Activated CD4-positive, alpha-beta memory T cell treated with anti-CD3 and anti-CD28 coated beads for 36 hours (primary cell): ENCODE measurements around the gene RRP15. TPM values are rescaled to one million over a fixed set of nuclear protein-coding genes. Genes with fewer than 3 reads are reported as not detected.
"Not testable (repeated sequence)": the region's sequence is repeated elsewhere in the genome, so short reads cannot be mapped to it uniquely, and the experiment has no call there.

Source experiments
- CTCF ChIA-PET: fragments of 350-600 bp; sonication (Branson Sonifier 250); formaldehyde crosslinking; loops from one replicate; lab custom pipeline; 2021; ENCODE audit warnings: antibody characterized with exemption, inconsistent platforms; lab: Charles Lee
- POLR2A ChIA-PET: fragments of 350-600 bp; sonication (Branson Sonifier 250); formaldehyde crosslinking; loops from one replicate; lab custom pipeline; 2021; ENCODE audit warnings: antibody characterized with exemption; lab: Charles Lee
- DNase-seq: peaks from one replicate; pipeline ENCODE4 v3.0.0-alpha.2; 2020
- H3K27ac Mint-ChIP-seq: one replicate; pipeline ENCODE4 v1.8.0; 2021; ENCODE audit warnings: mixed read lengths
- H3K27me3 Mint-ChIP-seq: one replicate; pipeline ENCODE4 v1.8.0; 2021; ENCODE audit warnings: mixed read lengths
- H3K36me3 Mint-ChIP-seq: one replicate; pipeline ENCODE4 v1.8.0; 2021; ENCODE audit warnings: mixed read lengths
- H3K4me1 Mint-ChIP-seq: one replicate; pipeline ENCODE4 v1.8.0; 2021; ENCODE audit warnings: low read depth, mixed read lengths
- H3K4me3 Mint-ChIP-seq: one replicate; pipeline ENCODE4 v1.8.0; 2021; ENCODE audit warnings: mild to moderate bottlenecking, mixed read lengths
- H3K9me3 Mint-ChIP-seq: one replicate; pipeline ENCODE4 v1.8.0; 2021; ENCODE audit warnings: mixed read lengths
- intact Hi-C: fragments of 100-400 bp; cut with micrococcal nuclease; formaldehyde crosslinking; loops from one replicate; pipeline ENCODE4 v1.15.1; 2023
- total RNA-seq, 2 experiments: library from RNA; stranded (reverse); gene quantifications; one replicate each; pipeline ENCODE4 v1.2.3, GENCODE V29; 2021

The RRP15 gene
- total RNA-seq, 2 experiments from 2014 or later, result 18.0 to 18.8 TPM

- DNase-seq, result no peak
- H3K27ac Mint-ChIP-seq, result no peak overlapping the region
- CTCF ChIA-PET, result interaction anchor here (0.7 kb wide), 1 partner anchor 8 kb away, joined by 3 read pairs; no protein-coding TSS in a partner anchor
- H3K4me3 Mint-ChIP-seq, result no peak overlapping the region
- POLR2A ChIA-PET, result no interaction called here
- H3K27me3 Mint-ChIP-seq, result no peaks in the 10 kb centered on the region
- no peaks in the 10 kb centered on the region for H3K9me3 Mint-ChIP-seq
- intact Hi-C loops, result no loop called here
- peaks cover 12% of the 10 kb centered on the region for H3K36me3 Mint-ChIP-seq
- peaks cover 15% of the 10 kb centered on the region for H3K4me1 Mint-ChIP-seq
Measured at GRCh38 chr1:218298398-218298797, 13.3 kb downstream of the RRP15 start.

DNA sequence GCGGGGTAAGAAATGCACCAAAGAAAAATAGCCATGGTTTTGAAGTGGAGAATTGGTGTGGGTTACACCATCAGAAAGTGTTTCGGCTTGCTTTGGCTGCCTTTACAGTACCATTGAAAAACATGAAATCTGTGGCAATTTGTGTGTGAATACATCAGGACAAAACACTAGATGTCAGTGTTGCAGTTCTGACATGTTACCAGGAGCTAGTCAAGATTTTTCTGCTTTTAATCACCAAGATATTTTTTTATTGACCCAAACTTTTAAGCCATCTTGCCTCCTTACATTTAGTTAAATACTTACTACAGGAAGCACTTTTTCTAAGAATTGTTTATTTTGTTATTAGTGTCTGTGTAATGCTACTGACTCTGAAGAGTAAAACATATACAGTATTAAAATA is 14.3 kb downstream of the RRP15 start:
- Mint-ChIP-seq H3K4me1 (peaks cover 16% of the 10 kb centered on the region), H3K9me3 (no peaks in the 10 kb centered on the region), H3K27me3 (no peaks in the 10 kb centered on the region), H3K4me3 (no peak overlapping the region), H3K27ac (no peak overlapping the region), H3K36me3 (peaks cover 8% of the 10 kb centered on the region)
- POLR2A ChIA-PET, result no interaction called here
- intact Hi-C loops, result no loop called here
- no peak for DNase-seq
- CTCF ChIA-PET, result interaction anchor here (0.7 to 1.3 kb wide), 2 partner anchors 9 to 30 kb away, joined by 3 to 4 read pairs; no protein-coding TSS in a partner anchor

DNA sequence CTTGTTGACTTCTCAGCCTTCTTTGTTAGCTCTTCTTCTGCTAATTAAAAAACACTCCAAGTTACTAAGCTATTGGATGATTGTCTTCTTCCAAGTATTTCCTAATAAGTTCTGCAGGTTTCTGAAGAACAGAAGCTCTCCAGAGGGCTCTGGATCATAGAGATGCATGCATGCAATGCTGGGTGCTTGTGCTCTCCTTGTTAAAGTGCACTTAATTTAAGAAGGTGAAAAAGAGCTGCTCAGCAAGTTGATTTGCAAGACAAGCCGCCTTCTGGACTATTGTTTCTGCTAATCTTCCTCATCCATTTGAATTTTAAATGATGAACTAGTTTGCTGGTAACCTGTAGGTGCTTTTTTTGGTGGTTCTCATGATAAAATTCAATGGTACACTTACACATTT is 16.1 kb downstream of the RRP15 start:
- H3K4me3 Mint-ChIP-seq, result no peak overlapping the region
- no peak overlapping the region for H3K27ac Mint-ChIP-seq
- intact Hi-C loops, result no loop called here
- H3K9me3 Mint-ChIP-seq, result no peaks in the 10 kb centered on the region
- no peaks in the 10 kb centered on the region for H3K27me3 Mint-ChIP-seq
- POLR2A ChIA-PET, result no interaction called here
- DNase-seq, result no peak
- peaks cover 18% of the 10 kb centered on the region for H3K36me3 Mint-ChIP-seq
- H3K4me1 Mint-ChIP-seq, result peaks cover 16% of the 10 kb centered on the region
- CTCF ChIA-PET, result interaction anchor here (0.6 to 1.8 kb wide), 2 partner anchors 38 to 82 kb away, joined by 3 to 4 read pairs; no protein-coding TSS in a partner anchor

DNA sequence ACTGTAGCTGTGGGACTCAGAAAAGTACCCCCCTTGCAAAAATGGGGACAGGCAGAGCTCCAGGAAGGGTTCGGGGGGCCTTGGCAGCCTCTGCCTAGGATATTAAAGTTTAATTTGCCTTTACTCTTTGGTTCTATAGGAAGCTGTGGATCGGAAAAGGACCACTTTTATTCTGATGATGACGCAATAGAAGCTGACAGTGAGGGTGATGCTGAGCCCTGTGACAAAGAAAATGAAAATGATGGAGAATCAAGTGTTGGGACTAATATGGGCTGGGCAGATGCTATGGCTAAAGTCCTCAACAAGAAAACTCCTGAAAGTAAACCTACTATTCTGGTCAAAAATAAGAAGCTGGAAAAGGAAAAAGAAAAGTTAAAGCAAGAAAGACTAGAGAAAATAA is 17.1 kb downstream of the RRP15 start:
- Mint-ChIP-seq H3K36me3 (peaks cover 18% of the 10 kb centered on the region), H3K27me3 (no peaks in the 10 kb centered on the region), H3K4me3 (no peak overlapping the region), H3K4me1 (peaks cover 11% of the 10 kb centered on the region), H3K27ac (no peak overlapping the region), H3K9me3 (no peaks in the 10 kb centered on the region)
- intact Hi-C loops, result no loop called here
- DNase-seq, result no peak
- POLR2A ChIA-PET, result no interaction called here
- CTCF ChIA-PET, result interaction anchor here (1.3 to 1.8 kb wide), 2 partner anchors 28 to 37 kb away, joined by 4 read pairs; no protein-coding TSS in a partner anchor

- Mint-ChIP-seq H3K4me1 (peaks cover 8% of the 10 kb centered on the region), H3K27me3 (no peaks in the 10 kb centered on the region), H3K36me3 (peaks cover 23% of the 10 kb centered on the region), H3K4me3 (no peak overlapping the region), H3K9me3 (no peaks in the 10 kb centered on the region), H3K27ac (no peak overlapping the region)
- POLR2A ChIA-PET, result no interaction called here
- CTCF ChIA-PET, result interaction anchor here (2.0 kb wide), 1 partner anchor 26 kb away, joined by 4 read pairs; no protein-coding TSS in a partner anchor
- DNase-seq, result no peak
- intact Hi-C loops, result no loop called here
Measured at GRCh38 chr1:218303176-218303879, 18.2 kb downstream of the RRP15 start.

DNA sequence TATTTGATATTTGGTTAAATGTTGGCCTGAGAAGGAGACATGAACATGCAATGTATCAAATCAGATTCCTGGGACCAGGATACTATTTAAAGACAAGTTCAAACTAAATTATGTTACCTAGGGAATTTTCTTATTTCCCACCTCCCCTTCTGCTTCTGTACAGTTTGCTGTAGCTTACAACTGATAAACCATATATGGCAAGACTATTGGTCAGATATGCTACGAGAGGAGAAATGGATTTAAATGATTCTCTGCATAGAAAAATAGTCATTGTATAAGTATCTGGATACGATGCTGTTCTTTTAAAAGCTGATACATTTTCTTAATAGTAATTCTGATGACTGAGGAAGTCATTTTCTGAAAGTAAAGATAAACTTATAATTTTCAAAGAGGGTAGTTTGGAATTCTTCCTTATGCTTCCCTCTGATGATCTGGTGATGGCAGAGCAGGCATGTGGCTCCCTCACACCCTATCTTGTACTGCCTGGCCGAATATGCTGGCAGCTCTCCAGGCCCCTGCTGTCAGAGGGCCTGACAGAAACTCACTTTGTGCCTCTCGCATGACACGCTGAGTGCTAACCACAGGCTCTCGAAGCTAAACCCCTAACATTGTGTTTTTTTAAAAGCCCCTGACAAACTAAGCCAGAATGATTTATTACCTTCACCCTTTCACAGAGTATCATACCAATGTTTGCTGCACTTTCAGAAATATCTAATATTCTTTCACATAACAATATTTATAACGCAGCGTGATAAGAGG is 19.4 kb downstream of the RRP15 start:
- no peak overlapping the region for H3K4me3 Mint-ChIP-seq
- ChIA-PET POLR2A (no interaction called here), CTCF (interaction anchor here (0.7 to 2.0 kb wide), 2 partner anchors 25 to 1519 kb away, joined by 3 to 4 read pairs; no protein-coding TSS in a partner anchor)
- peaks cover 5% of the 10 kb centered on the region for H3K4me1 Mint-ChIP-seq
- H3K9me3 Mint-ChIP-seq, result no peaks in the 10 kb centered on the region
- H3K27me3 Mint-ChIP-seq, result no peaks in the 10 kb centered on the region
- H3K27ac Mint-ChIP-seq, result no peak overlapping the region
- intact Hi-C loops, result no loop called here
- H3K36me3 Mint-ChIP-seq, result peaks cover 29% of the 10 kb centered on the region
- no peak for DNase-seq

GRCh38 chr1:218305472-218306064 is 20.5 kb downstream of the RRP15 start:
- no peak overlapping the region for H3K27ac Mint-ChIP-seq
- intact Hi-C loops, result no loop called here
- no peak overlapping the region for H3K4me3 Mint-ChIP-seq
- H3K36me3 Mint-ChIP-seq, result peaks cover 31% of the 10 kb centered on the region
- H3K27me3 Mint-ChIP-seq, result no peaks in the 10 kb centered on the region
- peaks cover 5% of the 10 kb centered on the region for H3K4me1 Mint-ChIP-seq
- CTCF ChIA-PET, result interaction anchor here (2.0 kb wide), 1 partner anchor 24 kb away, joined by 4 read pairs; no protein-coding TSS in a partner anchor
- POLR2A ChIA-PET, result no interaction called here
- no peaks in the 10 kb centered on the region for H3K9me3 Mint-ChIP-seq
- DNase-seq, result no peak

DNA sequence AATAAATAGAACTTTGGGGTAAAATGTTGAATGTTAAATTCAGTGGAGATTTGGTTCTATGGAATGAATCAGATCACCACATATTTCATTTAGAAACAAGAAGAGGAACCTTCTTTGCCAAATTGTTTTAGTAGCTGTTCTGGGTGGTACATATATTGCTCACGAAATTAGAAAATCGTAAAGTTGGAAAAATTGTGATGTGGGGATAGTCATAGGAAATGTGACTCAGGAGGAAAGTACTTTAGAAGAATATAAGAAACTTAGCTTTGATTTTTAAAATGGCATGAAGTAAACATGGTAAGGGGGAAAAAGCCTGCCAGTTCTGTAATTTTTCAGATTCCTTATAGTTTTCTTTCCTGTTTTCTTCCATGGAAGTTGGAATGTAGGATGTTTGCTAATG is 27.4 kb downstream of the RRP15 start:
- no peak overlapping the region for H3K27ac Mint-ChIP-seq
- H3K9me3 Mint-ChIP-seq, result no peaks in the 10 kb centered on the region
- POLR2A ChIA-PET, result no interaction called here
- H3K4me3 Mint-ChIP-seq, result no peak overlapping the region
- H3K27me3 Mint-ChIP-seq, result no peaks in the 10 kb centered on the region
- H3K4me1 Mint-ChIP-seq, result peaks cover 7% of the 10 kb centered on the region
- peaks cover 23% of the 10 kb centered on the region for H3K36me3 Mint-ChIP-seq
- intact Hi-C loops, result no loop called here
- CTCF ChIA-PET, result no interaction called here
- no peak for DNase-seq

DNA sequence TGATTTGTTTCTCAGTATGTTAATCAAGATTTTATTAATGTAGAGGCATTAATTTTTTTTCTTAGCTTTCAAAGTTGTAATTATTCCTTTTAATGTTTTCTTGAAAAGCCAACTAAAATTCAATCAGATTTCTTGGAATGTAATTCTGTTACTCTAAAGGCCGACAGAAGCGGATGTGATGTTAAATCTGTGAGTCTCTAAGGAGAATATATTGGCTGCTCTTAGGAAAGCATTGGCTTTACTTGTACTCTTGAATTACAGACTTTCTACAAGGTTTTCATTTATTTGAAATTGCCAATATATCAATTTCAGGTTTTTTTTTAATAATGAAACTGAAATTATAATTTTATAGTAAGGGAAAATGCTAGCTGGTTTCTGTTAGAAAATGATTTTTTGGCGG is 29.2 kb downstream of the RRP15 start:
- Mint-ChIP-seq H3K27ac (no peak overlapping the region), H3K27me3 (no peaks in the 10 kb centered on the region), H3K4me1 (peaks cover 7% of the 10 kb centered on the region), H3K4me3 (no peak overlapping the region), H3K36me3 (peaks cover 22% of the 10 kb centered on the region), H3K9me3 (no peaks in the 10 kb centered on the region)
- POLR2A ChIA-PET, result no interaction called here
- no peak for DNase-seq
- CTCF ChIA-PET, result no interaction called here
- intact Hi-C loops, result no loop called here

DNA sequence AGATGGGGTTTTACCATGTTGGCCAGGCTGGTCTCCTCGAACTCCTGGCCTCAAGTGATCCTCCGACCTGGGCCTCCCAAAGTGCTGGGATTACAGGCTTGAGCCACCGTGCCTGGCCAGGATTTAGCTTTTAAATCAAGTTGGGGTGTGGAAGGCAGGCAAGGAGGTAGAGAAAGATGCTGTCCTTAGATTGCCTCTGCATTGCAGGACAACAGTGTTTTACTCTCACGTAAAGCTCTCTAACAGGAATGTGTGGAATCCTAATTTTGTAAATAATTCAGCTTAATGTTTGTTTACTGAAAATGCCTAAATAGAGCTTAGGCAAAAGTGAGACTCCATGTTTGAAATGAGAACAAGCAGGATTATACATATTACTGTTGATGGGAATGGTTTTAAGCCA is 30.5 kb downstream of the RRP15 start:
- POLR2A ChIA-PET, result no interaction called here
- Mint-ChIP-seq H3K27ac (no peak overlapping the region), H3K27me3 (no peaks in the 10 kb centered on the region), H3K4me1 (peaks cover 7% of the 10 kb centered on the region), H3K36me3 (peaks cover 28% of the 10 kb centered on the region), H3K4me3 (no peak overlapping the region), H3K9me3 (no peaks in the 10 kb centered on the region)
- intact Hi-C loops, result no loop called here
- no peak for DNase-seq
- CTCF ChIA-PET, result interaction anchor here (1.2 kb wide), 1 partner anchor 23 kb away, joined by 3 read pairs; no protein-coding TSS in a partner anchor

DNA sequence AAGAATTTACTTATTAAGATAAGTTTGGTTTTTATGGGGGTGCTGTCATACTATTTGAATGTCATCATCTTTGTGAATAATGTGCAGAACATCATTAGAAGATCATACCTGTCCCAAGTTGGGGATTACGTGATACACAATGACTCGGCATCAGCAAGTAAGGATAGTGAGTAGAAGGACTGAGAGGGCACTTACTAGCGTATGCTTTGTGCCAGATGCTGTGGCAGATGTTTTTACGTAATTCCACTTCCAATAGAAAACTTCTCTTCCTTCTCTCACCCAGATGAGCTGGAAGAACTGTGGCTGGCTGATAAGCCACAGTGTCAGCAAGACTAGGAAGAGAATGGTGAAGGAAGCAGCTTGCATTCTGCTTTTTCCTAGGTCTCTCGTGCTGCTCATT is 32.0 kb downstream of the RRP15 start:
- Mint-ChIP-seq H3K27me3 (no peaks in the 10 kb centered on the region), H3K4me1 (peaks cover 5% of the 10 kb centered on the region), H3K9me3 (no peaks in the 10 kb centered on the region), H3K36me3 (peaks cover 24% of the 10 kb centered on the region), H3K27ac (no peak overlapping the region), H3K4me3 (no peak overlapping the region)
- POLR2A ChIA-PET, result no interaction called here
- CTCF ChIA-PET, result no interaction called here
- DNase-seq, result no peak
- intact Hi-C loops, result no loop called here

GRCh38 chr1:218320182-218320581 is 35.1 kb downstream of the RRP15 start:
- DNase-seq, H3K4me1 Mint-ChIP-seq, H3K27ac Mint-ChIP-seq, H3K4me3 Mint-ChIP-seq, intact Hi-C loops, POLR2A ChIA-PET, H3K27me3 Mint-ChIP-seq, H3K9me3 Mint-ChIP-seq, CTCF ChIA-PET: not testable (repeated sequence)
- H3K36me3 Mint-ChIP-seq, result peaks cover 28% of the 10 kb centered on the region
